Activated CD8-positive, alpha-beta T cell treated with anti-CD3 and anti-CD28 coated beads for 36 hours (primary cell): ENCODE measurements around the gene TSPYL6. TPM values are rescaled to one million over a fixed set of nuclear protein-coding genes. Genes with fewer than 3 reads are reported as not detected.

ENCODE experiments used
- ATAC-seq: fragments of 200-7000 bp; cut with Tn5 transposase; one replicate; pipeline ENCODE4 v1.10.0; 2021; ENCODE audit warnings: mild to moderate bottlenecking, moderate library complexity
- CTCF ChIA-PET: fragments of 350-600 bp; sonication (Branson Sonifier 250); formaldehyde crosslinking; loops from one replicate; lab custom pipeline; 2021; ENCODE audit warnings: antibody characterized with exemption; lab: Charles Lee
- POLR2A ChIA-PET: fragments of 350-600 bp; sonication (Branson Sonifier 250); formaldehyde crosslinking; loops from one replicate; lab custom pipeline; 2021; ENCODE audit warnings: antibody characterized with exemption; lab: Charles Lee
- DNase-seq: peaks from one replicate; pipeline ENCODE4 v3.0.0-alpha.2; 2020
- H3K27ac Mint-ChIP-seq: one replicate; pipeline ENCODE4 v1.8.0; 2021; ENCODE audit warnings: mild to moderate bottlenecking, mixed read lengths
- H3K27me3 Mint-ChIP-seq: one replicate; pipeline ENCODE4 v1.8.0; 2021; ENCODE audit warnings: mixed read lengths
- H3K36me3 Mint-ChIP-seq: one replicate; pipeline ENCODE4 v1.8.0; 2021; ENCODE audit warnings: low read depth, mixed read lengths
- H3K4me1 Mint-ChIP-seq: one replicate; pipeline ENCODE4 v1.8.0; 2021; ENCODE audit warnings: low read depth, mixed read lengths
- H3K4me3 Mint-ChIP-seq: one replicate; pipeline ENCODE4 v1.8.0; 2021; ENCODE audit warnings: mild to moderate bottlenecking, moderate library complexity, mixed read lengths
- H3K9me3 Mint-ChIP-seq: one replicate; pipeline ENCODE4 v1.8.0; 2021; ENCODE audit warnings: mixed read lengths
- intact Hi-C: fragments of 100-400 bp; cut with micrococcal nuclease; formaldehyde crosslinking; loops from one replicate; pipeline ENCODE4 v1.10.0; 2022
- total RNA-seq, 2 experiments: library from RNA; stranded (reverse); gene quantifications; one replicate each; pipeline ENCODE4 v1.2.3, GENCODE V29; 2021
- TF ChIP-seq, protein P1 (sequence below): fragments of 200-600 bp; IDR thresholded peaks from one replicate; pipeline ENCODE4 v1.8.0; 2022; ENCODE audit warnings: antibody characterized with exemption, mild to moderate bottlenecking

TSPYL6 gene
- total RNA-seq, 2 experiments from 2014 or later: not detected

DNA sequence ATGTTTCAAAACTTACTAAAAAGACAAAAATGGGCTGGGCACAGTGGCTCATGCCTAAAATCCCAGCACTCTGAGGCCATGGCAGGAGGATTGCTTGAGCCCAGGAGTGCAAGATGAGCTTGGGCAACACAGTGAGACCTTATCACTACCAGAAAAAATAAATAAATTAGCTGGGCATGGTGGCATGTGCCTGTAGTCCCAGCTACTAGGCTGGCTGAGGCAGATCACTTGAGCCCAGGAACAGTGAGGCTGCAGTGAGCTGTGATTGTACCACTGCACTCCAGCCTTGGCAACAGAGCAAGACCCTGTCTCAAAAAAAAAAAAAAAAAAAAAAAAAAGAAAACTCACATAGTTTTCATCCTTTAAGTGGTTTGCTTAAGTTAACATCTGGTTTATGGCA is 6.4 kb downstream of the TSPYL6 start:
- CTCF ChIA-PET: no interaction called here
- no peak for ATAC-seq

DNA sequence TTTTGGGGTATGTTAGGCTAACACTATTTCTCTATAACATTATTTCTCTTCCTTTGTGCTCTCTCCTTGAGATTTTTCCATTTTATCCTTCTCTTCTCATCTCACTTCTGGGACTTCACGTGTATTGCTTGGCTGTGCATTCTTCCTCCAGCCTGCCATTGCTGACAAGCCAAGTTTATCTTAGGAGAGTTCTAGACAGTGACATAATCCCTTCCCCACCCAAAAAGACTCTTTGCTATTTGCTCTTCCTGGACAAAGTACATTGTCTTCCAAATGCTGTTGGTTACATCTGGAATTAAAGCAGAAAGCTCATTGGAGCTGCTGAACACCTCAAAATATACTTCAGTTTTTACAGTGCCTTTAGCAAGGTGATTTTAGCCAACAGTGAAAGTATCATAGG is 8.9 kb downstream of the TSPYL6 start:
- POLR2A ChIA-PET: no interaction called here
- Mint-ChIP-seq H3K27ac (no peak overlapping the region), H3K36me3 (no peaks in the 10 kb centered on the region), H3K4me3 (no peak overlapping the region), H3K4me1 (no peaks in the 10 kb centered on the region), H3K27me3 (no peaks in the 10 kb centered on the region), H3K9me3 (no peaks in the 10 kb centered on the region)
- ATAC-seq (no peak), DNase-seq (no peak)
- intact Hi-C loops: no loop called here
- CTCF ChIA-PET: no interaction called here
- TF ChIP-seq, protein P1, sequence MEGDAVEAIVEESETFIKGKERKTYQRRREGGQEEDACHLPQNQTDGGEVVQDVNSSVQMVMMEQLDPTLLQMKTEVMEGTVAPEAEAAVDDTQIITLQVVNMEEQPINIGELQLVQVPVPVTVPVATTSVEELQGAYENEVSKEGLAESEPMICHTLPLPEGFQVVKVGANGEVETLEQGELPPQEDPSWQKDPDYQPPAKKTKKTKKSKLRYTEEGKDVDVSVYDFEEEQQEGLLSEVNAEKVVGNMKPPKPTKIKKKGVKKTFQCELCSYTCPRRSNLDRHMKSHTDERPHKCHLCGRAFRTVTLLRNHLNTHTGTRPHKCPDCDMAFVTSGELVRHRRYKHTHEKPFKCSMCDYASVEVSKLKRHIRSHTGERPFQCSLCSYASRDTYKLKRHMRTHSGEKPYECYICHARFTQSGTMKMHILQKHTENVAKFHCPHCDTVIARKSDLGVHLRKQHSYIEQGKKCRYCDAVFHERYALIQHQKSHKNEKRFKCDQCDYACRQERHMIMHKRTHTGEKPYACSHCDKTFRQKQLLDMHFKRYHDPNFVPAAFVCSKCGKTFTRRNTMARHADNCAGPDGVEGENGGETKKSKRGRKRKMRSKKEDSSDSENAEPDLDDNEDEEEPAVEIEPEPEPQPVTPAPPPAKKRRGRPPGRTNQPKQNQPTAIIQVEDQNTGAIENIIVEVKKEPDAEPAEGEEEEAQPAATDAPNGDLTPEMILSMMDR: no peak

More for the DNA sequence above, 6.4 kb downstream of the TSPYL6 start:
- Mint-ChIP-seq H3K9me3 (no peaks in the 10 kb centered on the region), H3K36me3 (peaks cover 2% of the 10 kb centered on the region), H3K4me1 (no peaks in the 10 kb centered on the region), H3K27me3 (no peaks in the 10 kb centered on the region), H3K27ac (no peak overlapping the region), H3K4me3 (no peak overlapping the region)
- TF ChIP-seq, protein P1: no peak
- DNase-seq: no peak
- intact Hi-C loops: no loop called here
- POLR2A ChIA-PET: no interaction called here

DNA sequence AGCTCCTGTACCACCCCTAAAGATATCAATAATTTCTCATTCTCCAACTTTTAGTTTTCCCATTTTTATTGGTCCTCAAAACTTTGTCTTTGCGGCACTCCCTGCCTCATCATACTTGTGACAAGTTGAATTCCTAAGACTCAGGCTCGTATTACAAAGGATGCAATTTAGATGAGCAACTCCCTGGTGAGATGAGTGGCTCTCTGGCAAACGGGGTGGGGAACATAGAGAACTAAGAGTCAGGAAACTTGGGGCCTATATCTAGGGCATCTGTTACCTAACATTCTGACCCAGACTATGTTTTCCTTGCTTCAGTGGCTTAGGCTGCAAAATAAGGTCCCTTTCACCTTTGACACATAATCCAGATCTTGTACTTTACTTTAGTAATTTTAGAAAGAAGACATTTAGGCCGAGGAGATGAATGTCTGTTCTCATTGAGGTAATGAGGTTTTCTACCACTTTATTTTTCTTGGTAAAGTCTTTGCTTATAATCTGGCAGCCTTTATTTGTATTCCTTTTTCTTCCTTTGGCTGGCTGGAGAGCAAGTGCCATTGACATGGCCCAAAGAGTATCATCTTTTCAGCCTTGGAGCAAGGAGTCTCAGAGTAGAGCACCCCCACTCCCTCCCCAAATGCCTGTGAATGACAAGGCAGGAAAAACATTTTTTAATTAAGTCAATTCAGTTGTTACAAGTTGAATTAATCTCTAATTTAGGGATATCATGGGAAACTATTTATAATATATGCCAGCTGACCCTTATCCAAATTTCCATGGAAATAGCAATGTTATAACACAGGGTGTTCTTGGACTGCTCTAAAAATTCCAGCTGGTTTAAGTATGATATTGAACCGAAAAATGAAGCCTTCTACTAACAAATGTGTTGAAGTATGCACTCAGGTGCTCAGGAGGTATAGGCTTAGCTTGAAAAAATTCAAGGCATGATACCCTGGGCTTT is 15.2 kb downstream of the TSPYL6 start:
- DNase-seq (no peak), ATAC-seq (no peak)
- H3K27ac Mint-ChIP-seq: no peak overlapping the region
- H3K4me3 Mint-ChIP-seq: no peak overlapping the region
- TF ChIP-seq, protein P1: no peak
- no peaks in the 10 kb centered on the region for H3K36me3 Mint-ChIP-seq
- H3K4me1 Mint-ChIP-seq: no peaks in the 10 kb centered on the region
- H3K9me3 Mint-ChIP-seq: no peaks in the 10 kb centered on the region
- POLR2A ChIA-PET: no interaction called here
- intact Hi-C loops: no loop called here
- no peaks in the 10 kb centered on the region for H3K27me3 Mint-ChIP-seq
- CTCF ChIA-PET: no interaction called here

DNA sequence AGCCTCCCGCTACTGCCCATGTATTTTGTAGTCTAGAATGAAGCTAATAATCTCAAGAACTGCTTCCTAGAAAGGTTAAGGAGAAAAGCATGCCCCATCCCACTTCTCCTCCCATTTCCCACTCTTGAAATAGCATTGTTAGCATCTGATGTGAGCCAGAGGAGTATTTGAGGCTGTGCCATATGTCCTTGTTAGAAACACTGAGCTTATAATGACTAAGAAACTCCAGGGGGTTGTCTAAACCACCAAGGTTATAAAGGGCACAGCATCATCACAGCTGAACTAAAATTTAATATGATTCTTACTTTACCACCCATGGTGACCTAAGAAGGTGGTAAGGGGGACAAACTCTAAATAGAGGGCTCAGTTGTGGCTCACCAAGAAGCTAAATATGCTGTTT is 16.6 kb downstream of the TSPYL6 start:
- H3K36me3 Mint-ChIP-seq: peaks cover 1% of the 10 kb centered on the region
- POLR2A ChIA-PET: no interaction called here
- no peaks in the 10 kb centered on the region for H3K4me1 Mint-ChIP-seq
- no peak overlapping the region for H3K4me3 Mint-ChIP-seq
- TF ChIP-seq, protein P1: no peak
- intact Hi-C loops: no loop called here
- ATAC-seq (no peak), DNase-seq (no peak)
- CTCF ChIA-PET: no interaction called here
- H3K27ac Mint-ChIP-seq: no peak overlapping the region
- no peaks in the 10 kb centered on the region for H3K27me3 Mint-ChIP-seq
- H3K9me3 Mint-ChIP-seq: peaks cover 2% of the 10 kb centered on the region

DNA sequence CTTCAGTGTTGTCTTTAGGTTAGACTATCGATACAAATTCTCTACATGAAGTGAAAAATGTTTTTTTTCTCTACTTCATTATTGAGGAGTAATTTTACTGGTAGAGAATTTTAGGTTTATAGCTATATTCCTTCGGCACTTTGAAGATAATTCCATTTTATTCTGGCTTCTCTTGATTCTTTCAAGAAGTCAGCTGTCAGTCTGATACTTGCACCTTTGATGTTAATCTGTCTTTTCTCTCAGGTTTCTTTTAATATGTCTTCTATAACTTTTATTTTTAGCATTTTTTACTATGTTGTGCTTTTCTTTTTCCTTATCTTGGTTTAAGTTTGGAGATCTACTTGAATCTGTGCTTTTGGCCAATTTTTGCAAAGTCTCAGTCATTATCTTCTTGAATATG is 18.6 kb downstream of the TSPYL6 start:
- Mint-ChIP-seq H3K36me3 (peaks cover 1% of the 10 kb centered on the region), H3K9me3 (peaks cover 4% of the 10 kb centered on the region), H3K4me3 (no peak overlapping the region), H3K27ac (no peak overlapping the region), H3K27me3 (no peaks in the 10 kb centered on the region), H3K4me1 (no peaks in the 10 kb centered on the region)
- TF ChIP-seq, protein P1: no peak
- intact Hi-C loops: no loop called here
- ChIA-PET CTCF (interaction anchor here (1.3 kb wide), 1 partner anchor 42 kb away, joined by 3 read pairs; no protein-coding TSS in a partner anchor), POLR2A (no interaction called here)
- ATAC-seq (no peak), DNase-seq (no peak)
